Ovary (tissue), 3 donors: ENCODE results near the gene FADS2.

Source experiments
- CTCF ChIP-seq, 3 donors: fragments of 450-650 bp in 2 of 3; fragments of 200-600 bp in 1 of 3; IDR thresholded peaks; one replicate each; pipeline versions ENCODE4 v1.5.1 to v1.8.0; 2016 to 2022; ENCODE audit warnings: antibody characterized with exemption in 3 of 3, mild to moderate bottlenecking in 1 of 3
- POLR2A ChIP-seq: fragments of 450-650 bp; IDR thresholded peaks from one replicate; pipeline ENCODE4 v1.6.1; 2017; ENCODE audit warnings: antibody characterized with exemption, mild to moderate bottlenecking, moderate library complexity
- donor health status: DM: no; HTN: no; CAD: no.

GRCh38 chr11:61907282-61907681 is 79.2 kb downstream of the FADS2 start:
- no peak for TF ChIP-seq POLR2A
- TF ChIP-seq CTCF (IDR thresholded peaks at IDR 0.05), result no peak
